HCT116 (cell line): ENCODE measurements around the gene EVX2. TPM values are rescaled to one million over a fixed set of nuclear protein-coding genes. Genes with fewer than 3 reads are reported as not detected.

ENCODE experiments used
- ATAC-seq: fragments of 200-7000 bp; cut with Tn5 transposase; 2 replicates; pipeline ENCODE4 v1.9.1; 2020; ENCODE audit warnings: mild to moderate bottlenecking, moderate library complexity
- BruUV-seq: library from RNA; stranded (reverse); fragments of 400-500 nt; replicated peaks from 2 replicates; lab custom pipeline; 2021; lab: Mats Ljungman, UMichigan
- CTCF ChIA-PET: fragments of 300-600 bp; sonication (Branson Sonifier 250); formaldehyde crosslinking; loops from one replicate; lab custom pipeline; 2021; ENCODE audit warnings: antibody characterized with exemption; lab: Charles Lee
- POLR2A ChIA-PET: fragments of 300-600, 350-600 bp; sonication (Branson Sonifier 250); formaldehyde crosslinking; loops from one replicate; lab custom pipeline; 2021; ENCODE audit warnings: antibody characterized with exemption; lab: Charles Lee
- RAD21 ChIA-PET, 2 experiments: fragments of 300-600 bp; sonication (Branson Sonifier 250); formaldehyde crosslinking; loops; one replicate each; lab custom pipeline; 2023; ENCODE audit warnings: low total read pairs in 2 of 2; ENCODE audit not compliant: uncharacterized antibody in 2 of 2, unreplicated experiment in 2 of 2, low non-redundant PET in 1 of 2; lab: Charles Lee
- DNase-seq: peaks from one replicate; pipeline ENCODE4 v3.0.0-alpha.2; 2010; ENCODE audit warnings: low read depth, low spot score
- H2AFZ ChIP-seq: fragments of 200-600 bp; shearing (Covaris generic), sonication (generic); 2 replicates; pipeline ENCODE4 v1.6.1; 2017; ENCODE audit warnings: low read depth, mixed run types, mixed read lengths, antibody characterized with exemption, low read length; ENCODE audit not compliant: poor library complexity, severe bottlenecking
- H3K27ac ChIP-seq: 2 replicates; pipeline ENCODE4 v1.5.1; 2012; ENCODE audit warnings: low read depth, low read length
- H3K27me3 ChIP-seq: fragments of 200-600 bp; sonication (generic); 2 replicates; pipeline ENCODE4 v1.6.1; 2016; ENCODE audit warnings: mixed run types, low read length, mixed read lengths; ENCODE audit not compliant: insufficient read depth
- H3K36me3 ChIP-seq, 2 experiments: fragments of 200-500 bp in 1 of 2; fragments of 200-600 bp in 1 of 2; sonication (Bioruptor generic) in 1 of 2; sonication (generic) in 1 of 2; 2 replicates each; pipeline versions ENCODE4 v1.5.1 to v1.6.1; 2014 to 2016; ENCODE audit warnings: low read length in 2 of 2, inconsistent platforms in 1 of 2, mixed read lengths in 1 of 2, mixed run types in 1 of 2; ENCODE audit not compliant: insufficient read depth in 2 of 2, control insufficient read depth in 1 of 2
- H3K4me1 ChIP-seq, 2 experiments: fragments of 200-600 bp in 1 of 2; sonication (generic) in 1 of 2; 2 replicates each; pipeline versions ENCODE4 v1.5.1 to v1.6.1; 2012 to 2017; ENCODE audit warnings: low read length in 2 of 2, inconsistent platforms in 1 of 2, mild to moderate bottlenecking in 1 of 2, mixed read lengths in 1 of 2, mixed run types in 1 of 2, moderate library complexity in 1 of 2; ENCODE audit not compliant: insufficient read depth in 2 of 2, control insufficient read depth in 1 of 2
- H3K4me2 ChIP-seq: fragments of 200-600 bp; sonication (generic); 2 replicates; pipeline ENCODE4 v1.6.1; 2017; ENCODE audit warnings: mixed run types, low read length, mixed read lengths
- H3K4me3 ChIP-seq, 2 experiments: fragments of 200-600 bp in 1 of 2; sonication (generic) in 1 of 2; replicated peaks in 1 of 2; 2 replicates each; pipeline ENCODE4 v1.5.1; 2011 to 2016; ENCODE audit warnings: low read length in 2 of 2, control low read depth in 1 of 2, low read depth in 1 of 2, mild to moderate bottlenecking in 1 of 2, mixed read lengths in 1 of 2, mixed run types in 1 of 2
- H3K79me2 ChIP-seq: fragments of 200-600 bp; sonication (generic); 2 replicates; pipeline ENCODE4 v1.6.1; 2017; ENCODE audit warnings: mild to moderate bottlenecking, mixed run types, low read length, moderate library complexity, mixed read lengths; ENCODE audit not compliant: insufficient read depth
- H3K9ac ChIP-seq: fragments of 200-600 bp; sonication (generic); 2 replicates; pipeline ENCODE4 v1.6.1; 2016; ENCODE audit warnings: low read length, mixed read lengths
- H3K9me2 ChIP-seq: fragments of 200-600 bp; sonication (generic), shearing (Covaris generic); 2 replicates; pipeline ENCODE4 v1.6.1; 2017; ENCODE audit warnings: mixed run types, mild to moderate bottlenecking, moderate library complexity; ENCODE audit not compliant: insufficient read depth
- H3K9me3 ChIP-seq, 2 experiments: fragments of 200-500 bp in 1 of 2; fragments of 200-600 bp in 1 of 2; sonication (Bioruptor generic) in 1 of 2; sonication (generic) in 1 of 2; 2 replicates each; pipeline ENCODE4 v1.6.1; 2014 to 2017; ENCODE audit warnings: low read length in 2 of 2, mixed read lengths in 2 of 2, inconsistent platforms in 1 of 2, low read depth in 1 of 2, mild to moderate bottlenecking in 1 of 2, mixed run types in 1 of 2, moderate library complexity in 1 of 2; ENCODE audit not compliant: control insufficient read depth in 1 of 2, insufficient read depth in 1 of 2
- H4K20me1 ChIP-seq: fragments of 200-600 bp; sonication (generic), shearing (Covaris generic); 2 replicates; pipeline ENCODE4 v1.6.1; 2017; ENCODE audit warnings: mixed run types, mild to moderate bottlenecking, moderate library complexity; ENCODE audit not compliant: insufficient read depth
- CEBPB ChIP-seq: IDR thresholded peaks from 2 replicates; pipeline ENCODE4 v1.6.1; 2012; ENCODE audit warnings: low read depth
- EGR1 ChIP-seq: IDR thresholded peaks from 2 replicates; pipeline ENCODE4 v1.6.1; 2012; ENCODE audit warnings: low read depth
- ELF1 ChIP-seq: IDR thresholded peaks from 2 replicates; pipeline ENCODE4 v1.6.1; 2012; ENCODE audit warnings: low read depth, borderline replicate concordance
- EZH2phosphoT487 ChIP-seq: fragments of 200-600 bp; IDR thresholded peaks from 2 replicates; pipeline ENCODE4 v1.6.1; 2018; ENCODE audit warnings: antibody characterized with exemption, borderline replicate concordance
- MAX ChIP-seq: IDR thresholded peaks from 2 replicates; pipeline ENCODE4 v1.6.1; 2012
- REST ChIP-seq: IDR thresholded peaks from 2 replicates; pipeline ENCODE4 v1.6.1; 2012; ENCODE audit warnings: low read depth
- intact Hi-C: fragments of 100-400 bp; cut with micrococcal nuclease; formaldehyde crosslinking; loops from 2 replicates; pipeline ENCODE4 v1.10.0; 2022
- total RNA-seq: library from RNA; stranded (reverse); gene quantifications from one replicate; pipeline ENCODE4 v1.2.1, GENCODE V29; 2021; ENCODE audit not compliant: unreplicated experiment

The EVX2 gene
- total RNA-seq, 1 experiment from 2014 or later: not detected

- no TSS peak for BruUV-seq
- Histone ChIP-seq H3K9ac (no peak overlapping the region), H3K27me3 (no peaks in the 10 kb centered on the region), H2AFZ (no peak overlapping the region), H3K9me3 (no peaks in the 10 kb centered on the region), H3K36me3 (no peaks in the 10 kb centered on the region), H3K9me2 (no peaks in the 10 kb centered on the region), H3K27ac (no peak overlapping the region), H3K4me1 (peaks cover 0 to 13% of the 10 kb centered on the region in 2 experiments; a peak in 2 of 4 replicates), H3K4me2 (no peak overlapping the region), H3K4me3 (no peak overlapping the region), H3K79me2 (no peaks in the 10 kb centered on the region)
- ATAC-seq (no peak), DNase-seq (no peak)
- ChIA-PET RAD21 (no interaction called here), POLR2A (no interaction called here), CTCF (interaction anchor here (1.0 to 3.9 kb wide), 5 partner anchors 15 to 1023 kb away, joined by 4 to 31 read pairs (median 7); no protein-coding TSS in a partner anchor)
- intact Hi-C loops: loop anchor here (2.0 to 5.0 kb wide), 5 partner anchors 527 to 1632 kb away; no protein-coding TSS in a partner anchor
- TF ChIP-seq REST (no peak), CEBPB (no peak), ELF1 (no peak)
- TF ChIP-seq, all 23 proteins: peak for 0
- no peaks in the 10 kb centered on the region for H4K20me1 ChIP-seq
These were observed 42.0 kb upstream of the EVX2 start for GRCh38 chr2:176125772-176126054.

GRCh38 chr2:176124947-176125771 lies 41.4 kb upstream of the EVX2 start:
- Histone ChIP-seq H3K36me3 (no peaks in the 10 kb centered on the region), H3K9me2 (no peaks in the 10 kb centered on the region), H3K27ac (no peak overlapping the region), H3K27me3 (no peaks in the 10 kb centered on the region), H4K20me1 (no peaks in the 10 kb centered on the region), H3K9me3 (no peaks in the 10 kb centered on the region), H2AFZ (no peak overlapping the region), H3K4me1 (peaks cover 0 to 8% of the 10 kb centered on the region in 2 experiments; a peak in 2 of 4 replicates), H3K4me2 (no peak overlapping the region), H3K4me3 (no peak overlapping the region), H3K9ac (no peak overlapping the region), H3K79me2 (no peaks in the 10 kb centered on the region)
- no TSS peak for BruUV-seq
- DNase-seq (no peak), ATAC-seq (no peak)
- POLR2A ChIA-PET: no interaction called here
- intact Hi-C loops: loop anchor here (5.0 kb wide), 3 partner anchors 707 to 1632 kb away; no protein-coding TSS in a partner anchor
- TF ChIP-seq EGR1 (no peak), ELF1 (no peak), EZH2phosphoT487 (no peak), MAX (no peak)
- RAD21 ChIA-PET: no interaction called here
- CTCF ChIA-PET: interaction anchor here (1.0 to 3.9 kb wide), 4 partner anchors 15 to 1024 kb away, joined by 4 to 31 read pairs (median 17); no protein-coding TSS in a partner anchor
